MCF 10A (cell line): ENCODE results near the gene PARP6. TPM values are rescaled to one million over a fixed set of nuclear protein-coding genes. Genes with fewer than 3 reads are reported as not detected.

Source experiments
- BruUV-seq: library from RNA; stranded (reverse); fragments of 400-500 nt; replicated peaks from 2 replicates; lab custom pipeline; 2021; lab: Mats Ljungman, UMichigan
- CTCF ChIA-PET: fragments of 300-600 bp; sonication (Branson Sonifier 250); formaldehyde crosslinking; extraction: SDS; loops from one replicate; lab custom pipeline; 2021; ENCODE audit warnings: antibody characterized with exemption, inconsistent platforms; lab: Yijun Ruan, JAX
- POLR2A ChIA-PET: fragments of 300-600, 350-650 bp; sonication (Branson Sonifier 250); formaldehyde crosslinking; extraction: SDS; loops from one replicate; lab custom pipeline; 2020; ENCODE audit warnings: antibody characterized with exemption, inconsistent platforms; lab: Yijun Ruan, JAX
- DNase-seq: peaks from one replicate; pipeline ENCODE4 v3.0.0-alpha.2; 2018; ENCODE audit not compliant: unreplicated experiment
- H3K27ac Mint-ChIP-seq: one replicate; pipeline ENCODE4 v1.8.0; 2022; ENCODE audit warnings: mild to moderate bottlenecking, low read depth, mixed read lengths; ENCODE audit not compliant: unreplicated experiment
- H3K27me3 Mint-ChIP-seq: one replicate; pipeline ENCODE4 v1.8.0; 2022; ENCODE audit warnings: mixed read lengths; ENCODE audit not compliant: insufficient read depth, unreplicated experiment
- H3K36me3 Mint-ChIP-seq: one replicate; pipeline ENCODE4 v1.8.0; 2022; ENCODE audit warnings: mild to moderate bottlenecking, moderate library complexity, mixed read lengths; ENCODE audit not compliant: insufficient read depth, unreplicated experiment
- H3K4me1 Mint-ChIP-seq: one replicate; pipeline ENCODE4 v1.8.0; 2022; ENCODE audit warnings: mixed read lengths; ENCODE audit not compliant: insufficient read depth, unreplicated experiment
- H3K4me3 Mint-ChIP-seq: one replicate; pipeline ENCODE4 v1.8.0; 2022; ENCODE audit warnings: mild to moderate bottlenecking, moderate library complexity, mixed read lengths; ENCODE audit not compliant: unreplicated experiment
- H3K9me3 Mint-ChIP-seq: one replicate; pipeline ENCODE4 v1.8.0; 2022; ENCODE audit warnings: mixed read lengths; ENCODE audit not compliant: unreplicated experiment
- intact Hi-C: fragments of 100-400 bp; cut with micrococcal nuclease; formaldehyde crosslinking; loops from 2 replicates; pipeline ENCODE4 v1.14.1; 2022
- total RNA-seq: library from RNA; stranded (reverse); gene quantifications from 2 replicates; pipeline ENCODE4 v1.2.3, GENCODE V29; 2022
- TF ChIP-seq, protein P1 (sequence below): fragments of 200-600 bp; IDR thresholded peaks from one replicate; pipeline ENCODE4 v1.8.0; 2022; ENCODE audit warnings: antibody characterized with exemption, mild to moderate bottlenecking; ENCODE audit not compliant: unreplicated experiment

Gene PARP6
- total RNA-seq, 1 experiment from 2014 or later = 117 TPM

DNA sequence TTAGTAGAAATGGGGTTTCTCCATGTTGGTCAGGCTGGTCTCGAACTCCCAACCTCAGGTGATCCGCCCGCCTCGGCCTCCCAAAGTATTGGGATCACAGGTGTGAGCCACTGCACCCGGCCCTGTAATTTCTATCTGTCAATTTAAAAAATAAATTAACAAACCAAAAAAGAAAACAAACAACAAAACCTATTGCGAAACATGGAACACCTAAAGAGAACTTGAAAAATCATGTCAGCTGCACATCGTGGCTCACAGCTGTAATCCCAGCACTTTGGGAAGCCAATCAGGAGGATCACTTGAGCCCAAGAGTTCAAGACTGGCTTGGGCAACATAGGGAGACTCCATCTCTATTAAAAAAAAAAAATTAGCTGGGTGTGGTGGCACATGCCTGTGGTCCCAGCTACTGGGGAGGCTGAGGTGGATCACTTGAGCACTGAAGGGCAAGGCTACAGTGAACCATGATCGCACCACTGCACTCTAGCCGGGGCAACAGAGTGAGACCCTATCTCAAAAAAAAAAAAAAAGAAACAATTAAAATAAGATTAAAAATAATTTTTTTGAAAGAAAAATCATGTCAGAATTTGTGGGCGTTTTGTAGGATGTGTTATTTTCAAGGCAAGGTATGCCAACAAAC lies 19.6 kb downstream of the PARP6 start:
- Mint-ChIP-seq H3K4me1 (peaks cover 11% of the 10 kb centered on the region), H3K4me3 (no peak overlapping the region), H3K27ac (no peak overlapping the region), H3K9me3 (no peaks in the 10 kb centered on the region), H3K27me3 (no peaks in the 10 kb centered on the region), H3K36me3 (peaks cover 93% of the 10 kb centered on the region)
- no peak for DNase-seq
- POLR2A ChIA-PET = interaction anchor here (1.6 to 1.7 kb wide), 2 partner anchors 12 to 22 kb away, joined by 4 read pairs; partner anchors contain the start of gene PKM
- BruUV-seq = no TSS peak
- CTCF ChIA-PET = interaction anchor here (1.1 kb wide), 1 partner anchor 26 kb away, joined by 3 read pairs; no protein-coding TSS in a partner anchor
- TF ChIP-seq, protein P1, sequence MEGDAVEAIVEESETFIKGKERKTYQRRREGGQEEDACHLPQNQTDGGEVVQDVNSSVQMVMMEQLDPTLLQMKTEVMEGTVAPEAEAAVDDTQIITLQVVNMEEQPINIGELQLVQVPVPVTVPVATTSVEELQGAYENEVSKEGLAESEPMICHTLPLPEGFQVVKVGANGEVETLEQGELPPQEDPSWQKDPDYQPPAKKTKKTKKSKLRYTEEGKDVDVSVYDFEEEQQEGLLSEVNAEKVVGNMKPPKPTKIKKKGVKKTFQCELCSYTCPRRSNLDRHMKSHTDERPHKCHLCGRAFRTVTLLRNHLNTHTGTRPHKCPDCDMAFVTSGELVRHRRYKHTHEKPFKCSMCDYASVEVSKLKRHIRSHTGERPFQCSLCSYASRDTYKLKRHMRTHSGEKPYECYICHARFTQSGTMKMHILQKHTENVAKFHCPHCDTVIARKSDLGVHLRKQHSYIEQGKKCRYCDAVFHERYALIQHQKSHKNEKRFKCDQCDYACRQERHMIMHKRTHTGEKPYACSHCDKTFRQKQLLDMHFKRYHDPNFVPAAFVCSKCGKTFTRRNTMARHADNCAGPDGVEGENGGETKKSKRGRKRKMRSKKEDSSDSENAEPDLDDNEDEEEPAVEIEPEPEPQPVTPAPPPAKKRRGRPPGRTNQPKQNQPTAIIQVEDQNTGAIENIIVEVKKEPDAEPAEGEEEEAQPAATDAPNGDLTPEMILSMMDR = no peak
- intact Hi-C loops = no loop called here

DNA sequence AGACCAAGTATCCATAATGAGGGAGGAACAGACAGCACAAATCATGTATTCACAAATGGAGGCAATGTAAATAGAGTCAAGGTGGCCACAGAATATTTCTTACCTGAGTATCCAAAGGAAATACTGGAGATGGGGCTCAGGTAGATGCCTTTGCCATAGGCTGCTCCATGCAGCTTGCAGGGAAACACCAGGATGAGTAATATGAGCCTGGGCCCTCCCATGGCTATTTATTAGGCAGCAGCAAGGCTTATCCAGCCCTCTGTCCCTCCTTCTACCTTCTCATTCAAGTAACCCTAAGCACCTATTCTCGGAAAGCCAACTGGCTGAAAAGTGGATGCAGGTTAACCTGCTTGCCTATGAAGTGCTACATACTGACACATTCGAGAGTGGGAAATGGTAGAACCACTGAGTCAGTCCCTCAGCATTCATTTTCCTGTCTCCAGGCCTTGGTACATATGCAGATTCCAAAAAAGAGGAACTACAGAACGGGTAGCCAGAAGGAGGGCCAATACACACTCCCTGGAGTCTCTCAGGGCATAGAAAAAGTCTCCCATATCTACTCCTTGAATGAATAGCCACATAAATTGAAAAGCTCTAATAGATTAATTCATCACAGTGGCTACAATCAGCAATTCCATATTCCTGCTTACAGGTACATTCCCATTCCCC lies 23.1 kb downstream of the PARP6 start:
- Mint-ChIP-seq H3K27ac (no peak overlapping the region), H3K4me1 (peaks cover 11% of the 10 kb centered on the region), H3K9me3 (no peaks in the 10 kb centered on the region), H3K4me3 (no peak overlapping the region), H3K36me3 (peaks cover 84% of the 10 kb centered on the region), H3K27me3 (no peaks in the 10 kb centered on the region)
- DNase-seq = no peak
- intact Hi-C loops = no loop called here
- ChIA-PET CTCF (no interaction called here), POLR2A (interaction anchor here (1.1 to 1.3 kb wide), 2 partner anchors 11 to 18 kb away, joined by 3 to 4 read pairs; partner anchors contain the start of gene PKM)
- BruUV-seq = no TSS peak
- TF ChIP-seq, protein P1 = no peak

DNA sequence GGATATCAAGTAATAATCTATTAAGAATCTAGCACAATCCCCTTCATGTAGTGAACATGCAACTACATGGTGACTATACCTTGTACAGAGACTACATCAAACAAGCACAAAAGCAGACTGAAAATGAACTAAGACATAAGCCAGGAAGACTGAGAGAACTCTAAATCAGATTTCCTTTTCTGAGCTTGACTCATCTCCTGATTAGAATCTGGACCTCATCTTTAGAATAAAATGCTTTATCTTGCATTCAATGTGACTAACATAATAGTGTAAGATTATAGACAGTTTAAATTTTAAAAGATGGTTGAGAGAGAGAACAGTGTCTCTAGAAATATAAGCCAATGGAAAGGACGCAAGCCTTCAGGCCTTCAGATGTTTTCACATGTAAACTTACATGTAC lies 23.8 kb downstream of the PARP6 start:
- H3K9me3 Mint-ChIP-seq = no peaks in the 10 kb centered on the region
- POLR2A ChIA-PET = interaction anchor here (1.3 kb wide), 1 partner anchor 17 kb away, joined by 4 read pairs; the partner anchor contains the start of gene PKM
- TF ChIP-seq, protein P1 = no peak
- H3K27me3 Mint-ChIP-seq = no peaks in the 10 kb centered on the region
- BruUV-seq = no TSS peak
- no peak for DNase-seq
- no peak overlapping the region for H3K4me3 Mint-ChIP-seq
- intact Hi-C loops = no loop called here
- H3K4me1 Mint-ChIP-seq = peaks cover 11% of the 10 kb centered on the region
- peaks cover 84% of the 10 kb centered on the region for H3K36me3 Mint-ChIP-seq
- CTCF ChIA-PET = no interaction called here
- peak overlapping the region; percentile 35 for H3K27ac Mint-ChIP-seq

DNA sequence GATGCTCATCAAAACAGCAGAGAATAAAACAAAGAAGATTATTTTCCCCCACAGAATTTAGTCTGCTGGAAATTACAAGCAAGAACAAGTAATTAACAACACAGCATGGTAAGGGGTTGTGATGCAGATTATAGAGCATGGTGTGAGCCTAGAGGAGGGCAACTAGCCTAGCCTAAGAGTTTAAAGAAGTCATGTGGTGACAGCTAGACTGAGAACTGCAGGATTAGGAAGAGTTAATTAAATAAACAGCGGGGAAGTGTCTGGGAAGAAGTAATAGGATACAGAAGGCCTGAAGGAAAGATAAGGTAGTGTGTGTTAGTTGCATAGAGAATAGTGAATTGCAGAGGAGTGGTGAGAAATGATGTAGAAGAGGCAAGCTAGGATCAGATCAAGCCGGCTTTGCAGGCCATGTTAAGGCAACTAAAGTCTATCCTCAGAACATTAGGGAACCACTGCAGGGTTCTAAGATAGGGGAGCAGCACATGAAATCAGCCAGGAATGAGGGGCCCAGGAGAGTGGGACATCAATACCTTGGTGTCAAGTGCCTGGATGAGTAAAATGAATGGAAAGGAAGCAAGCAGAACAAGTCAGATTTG lies 29.5 kb downstream of the PARP6 start:
- H3K4me3 Mint-ChIP-seq = no peak overlapping the region
- no peaks in the 10 kb centered on the region for H3K9me3 Mint-ChIP-seq
- peak overlapping the region; percentile 43 for H3K27ac Mint-ChIP-seq
- no peak for DNase-seq
- TF ChIP-seq, protein P1 = no peak
- ChIA-PET POLR2A (interaction anchor here (0.7 to 1.8 kb wide), 3 partner anchors 12 to 40 kb away, joined by 3 to 6 read pairs (median 3); partner anchors contain the start of gene PKM), CTCF (interaction anchor here (0.8 to 1.2 kb wide), 2 partner anchors 18 to 43 kb away, joined by 3 read pairs; no protein-coding TSS in a partner anchor)
- no TSS peak for BruUV-seq
- H3K4me1 Mint-ChIP-seq = no peaks in the 10 kb centered on the region
- H3K36me3 Mint-ChIP-seq = peaks cover 54% of the 10 kb centered on the region
- H3K27me3 Mint-ChIP-seq = no peaks in the 10 kb centered on the region
- intact Hi-C loops = no loop called here
